Neural progenitor cell (in vitro differentiated cells): ENCODE data around the gene DROSHA.

ENCODE experiments used
- CTCF ChIP-seq: fragments of 200-600 bp; sonication (generic); IDR thresholded peaks from 2 replicates; pipeline ENCODE4 v1.5.1; 2017; ENCODE audit warnings: antibody characterized with exemption, mild to moderate bottlenecking
- EZH2 ChIP-seq: fragments of 200-600 bp; sonication (generic); IDR thresholded peaks from 2 replicates; pipeline ENCODE4 v1.6.1; 2017; ENCODE audit warnings: antibody characterized with exemption, mild to moderate bottlenecking, moderate library complexity
- EZH2phosphoT487 ChIP-seq: fragments of 200-600 bp; sonication (generic); IDR thresholded peaks from 2 replicates; pipeline ENCODE4 v1.6.1; 2017; ENCODE audit warnings: antibody characterized with exemption

GRCh38 chr5:31452314-31452713 lies 79.6 kb downstream of the DROSHA start:
- TF ChIP-seq EZH2 (no peak), CTCF (no peak), EZH2phosphoT487 (no peak)
